ENCODE data around the gene MRPS18B.

GRCh38 chr6:30654798-30655742, 37.4 kb downstream of the MRPS18B start:
- TF ChIP-seq, protein P1, sequence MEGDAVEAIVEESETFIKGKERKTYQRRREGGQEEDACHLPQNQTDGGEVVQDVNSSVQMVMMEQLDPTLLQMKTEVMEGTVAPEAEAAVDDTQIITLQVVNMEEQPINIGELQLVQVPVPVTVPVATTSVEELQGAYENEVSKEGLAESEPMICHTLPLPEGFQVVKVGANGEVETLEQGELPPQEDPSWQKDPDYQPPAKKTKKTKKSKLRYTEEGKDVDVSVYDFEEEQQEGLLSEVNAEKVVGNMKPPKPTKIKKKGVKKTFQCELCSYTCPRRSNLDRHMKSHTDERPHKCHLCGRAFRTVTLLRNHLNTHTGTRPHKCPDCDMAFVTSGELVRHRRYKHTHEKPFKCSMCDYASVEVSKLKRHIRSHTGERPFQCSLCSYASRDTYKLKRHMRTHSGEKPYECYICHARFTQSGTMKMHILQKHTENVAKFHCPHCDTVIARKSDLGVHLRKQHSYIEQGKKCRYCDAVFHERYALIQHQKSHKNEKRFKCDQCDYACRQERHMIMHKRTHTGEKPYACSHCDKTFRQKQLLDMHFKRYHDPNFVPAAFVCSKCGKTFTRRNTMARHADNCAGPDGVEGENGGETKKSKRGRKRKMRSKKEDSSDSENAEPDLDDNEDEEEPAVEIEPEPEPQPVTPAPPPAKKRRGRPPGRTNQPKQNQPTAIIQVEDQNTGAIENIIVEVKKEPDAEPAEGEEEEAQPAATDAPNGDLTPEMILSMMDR (IDR thresholded peaks at IDR 0.05), result no peak
- TF ChIP-seq EZH2 (IDR thresholded peaks at IDR 0.05; ENCODE audit: borderline replicate concordance, insufficient read depth, low read depth, low read length, poor library complexity, severe bottlenecking), result no peak
